HCT116 (cell line): ENCODE measurements around the gene KMT2B. TPM values are rescaled to one million over a fixed set of nuclear protein-coding genes. Genes with fewer than 3 reads are reported as not detected.

Experiments
- ATAC-seq: fragments of 200-7000 bp; cut with Tn5 transposase; 2 replicates; pipeline ENCODE4 v1.9.1; 2020; ENCODE audit warnings: mild to moderate bottlenecking, moderate library complexity
- BruUV-seq: library from RNA; stranded (reverse); fragments of 400-500 nt; replicated peaks from 2 replicates; lab custom pipeline; 2021; lab: Mats Ljungman, UMichigan
- CTCF ChIA-PET: fragments of 300-600 bp; sonication (Branson Sonifier 250); formaldehyde crosslinking; loops from one replicate; lab custom pipeline; 2021; ENCODE audit warnings: antibody characterized with exemption; lab: Charles Lee
- POLR2A ChIA-PET: fragments of 300-600, 350-600 bp; sonication (Branson Sonifier 250); formaldehyde crosslinking; loops from one replicate; lab custom pipeline; 2021; ENCODE audit warnings: antibody characterized with exemption; lab: Charles Lee
- RAD21 ChIA-PET, 2 experiments: fragments of 300-600 bp; sonication (Branson Sonifier 250); formaldehyde crosslinking; loops; one replicate each; lab custom pipeline; 2023; ENCODE audit warnings: low total read pairs in 2 of 2; ENCODE audit not compliant: uncharacterized antibody in 2 of 2, unreplicated experiment in 2 of 2, low non-redundant PET in 1 of 2; lab: Charles Lee
- DNase-seq: peaks from one replicate; pipeline ENCODE4 v3.0.0-alpha.2; 2010; ENCODE audit warnings: low read depth, low spot score
- H2AFZ ChIP-seq: fragments of 200-600 bp; shearing (Covaris generic), sonication (generic); 2 replicates; pipeline ENCODE4 v1.6.1; 2017; ENCODE audit warnings: low read depth, mixed run types, mixed read lengths, antibody characterized with exemption, low read length; ENCODE audit not compliant: poor library complexity, severe bottlenecking
- H3K27ac ChIP-seq: 2 replicates; pipeline ENCODE4 v1.5.1; 2012; ENCODE audit warnings: low read depth, low read length
- H3K27me3 ChIP-seq: fragments of 200-600 bp; sonication (generic); 2 replicates; pipeline ENCODE4 v1.6.1; 2016; ENCODE audit warnings: mixed run types, low read length, mixed read lengths; ENCODE audit not compliant: insufficient read depth
- H3K36me3 ChIP-seq, 2 experiments: fragments of 200-500 bp in 1 of 2; fragments of 200-600 bp in 1 of 2; sonication (Bioruptor generic) in 1 of 2; sonication (generic) in 1 of 2; 2 replicates each; pipeline versions ENCODE4 v1.5.1 to v1.6.1; 2014 to 2016; ENCODE audit warnings: low read length in 2 of 2, inconsistent platforms in 1 of 2, mixed read lengths in 1 of 2, mixed run types in 1 of 2; ENCODE audit not compliant: insufficient read depth in 2 of 2, control insufficient read depth in 1 of 2
- H3K4me1 ChIP-seq, 2 experiments: fragments of 200-600 bp in 1 of 2; sonication (generic) in 1 of 2; 2 replicates each; pipeline versions ENCODE4 v1.5.1 to v1.6.1; 2012 to 2017; ENCODE audit warnings: low read length in 2 of 2, inconsistent platforms in 1 of 2, mild to moderate bottlenecking in 1 of 2, mixed read lengths in 1 of 2, mixed run types in 1 of 2, moderate library complexity in 1 of 2; ENCODE audit not compliant: insufficient read depth in 2 of 2, control insufficient read depth in 1 of 2
- H3K4me2 ChIP-seq: fragments of 200-600 bp; sonication (generic); 2 replicates; pipeline ENCODE4 v1.6.1; 2017; ENCODE audit warnings: mixed run types, low read length, mixed read lengths
- H3K4me3 ChIP-seq, 2 experiments: fragments of 200-600 bp in 1 of 2; sonication (generic) in 1 of 2; replicated peaks in 1 of 2; 2 replicates each; pipeline ENCODE4 v1.5.1; 2011 to 2016; ENCODE audit warnings: low read length in 2 of 2, control low read depth in 1 of 2, low read depth in 1 of 2, mild to moderate bottlenecking in 1 of 2, mixed read lengths in 1 of 2, mixed run types in 1 of 2
- H3K79me2 ChIP-seq: fragments of 200-600 bp; sonication (generic); 2 replicates; pipeline ENCODE4 v1.6.1; 2017; ENCODE audit warnings: mild to moderate bottlenecking, mixed run types, low read length, moderate library complexity, mixed read lengths; ENCODE audit not compliant: insufficient read depth
- H3K9ac ChIP-seq: fragments of 200-600 bp; sonication (generic); 2 replicates; pipeline ENCODE4 v1.6.1; 2016; ENCODE audit warnings: low read length, mixed read lengths
- H3K9me2 ChIP-seq: fragments of 200-600 bp; sonication (generic), shearing (Covaris generic); 2 replicates; pipeline ENCODE4 v1.6.1; 2017; ENCODE audit warnings: mixed run types, mild to moderate bottlenecking, moderate library complexity; ENCODE audit not compliant: insufficient read depth
- H3K9me3 ChIP-seq, 2 experiments: fragments of 200-500 bp in 1 of 2; fragments of 200-600 bp in 1 of 2; sonication (Bioruptor generic) in 1 of 2; sonication (generic) in 1 of 2; 2 replicates each; pipeline ENCODE4 v1.6.1; 2014 to 2017; ENCODE audit warnings: low read length in 2 of 2, mixed read lengths in 2 of 2, inconsistent platforms in 1 of 2, low read depth in 1 of 2, mild to moderate bottlenecking in 1 of 2, mixed run types in 1 of 2, moderate library complexity in 1 of 2; ENCODE audit not compliant: control insufficient read depth in 1 of 2, insufficient read depth in 1 of 2
- H4K20me1 ChIP-seq: fragments of 200-600 bp; sonication (generic), shearing (Covaris generic); 2 replicates; pipeline ENCODE4 v1.6.1; 2017; ENCODE audit warnings: mixed run types, mild to moderate bottlenecking, moderate library complexity; ENCODE audit not compliant: insufficient read depth
- CEBPB ChIP-seq: IDR thresholded peaks from 2 replicates; pipeline ENCODE4 v1.6.1; 2012; ENCODE audit warnings: low read depth
- ELF1 ChIP-seq: IDR thresholded peaks from 2 replicates; pipeline ENCODE4 v1.6.1; 2012; ENCODE audit warnings: low read depth, borderline replicate concordance
- EZH2 ChIP-seq: fragments of 200-600 bp; sonication (generic); IDR thresholded peaks from 2 replicates; pipeline ENCODE4 v1.6.1; 2017; ENCODE audit warnings: antibody characterized with exemption, mixed run types
- EZH2phosphoT487 ChIP-seq: fragments of 200-600 bp; IDR thresholded peaks from 2 replicates; pipeline ENCODE4 v1.6.1; 2018; ENCODE audit warnings: antibody characterized with exemption, borderline replicate concordance
- JUND ChIP-seq: IDR thresholded peaks from 2 replicates; pipeline ENCODE4 v1.6.1; 2012
- POLR2A ChIP-seq: IDR thresholded peaks from 2 replicates; pipeline ENCODE4 v1.7.0; 2011; ENCODE audit warnings: borderline replicate concordance; ENCODE audit not compliant: insufficient read depth, insufficient read length; ENCODE audit errors: extremely low read depth
- POLR2AphosphoS5 ChIP-seq: IDR thresholded peaks from 2 replicates; pipeline ENCODE4 v1.6.1; 2011; ENCODE audit warnings: mild to moderate bottlenecking, low read depth, low read length, moderate library complexity
- RAD21 ChIP-seq: IDR thresholded peaks from 2 replicates; pipeline ENCODE4 v1.6.1; 2012; ENCODE audit warnings: low read depth, mild to moderate bottlenecking
- SIN3A ChIP-seq: IDR thresholded peaks from 2 replicates; pipeline ENCODE4 v1.6.1; 2012; ENCODE audit warnings: low read depth
- SP1 ChIP-seq: IDR thresholded peaks from 2 replicates; pipeline ENCODE4 v1.6.1; 2012; ENCODE audit warnings: low read depth
- YY1 ChIP-seq: IDR thresholded peaks from 2 replicates; pipeline ENCODE4 v1.6.1; 2011; ENCODE audit warnings: low read length, low read depth, moderate library complexity, mild to moderate bottlenecking; ENCODE audit not compliant: insufficient replicate concordance; ENCODE audit errors: extremely low read depth
- ZNF274 ChIP-seq: fragments of 200-500 bp; sonication (Bioruptor generic); IDR thresholded peaks from 2 replicates; pipeline ENCODE4 v1.6.1; 2014; ENCODE audit warnings: mild to moderate bottlenecking, low read depth, low read length, inconsistent platforms
- intact Hi-C: fragments of 100-400 bp; cut with micrococcal nuclease; formaldehyde crosslinking; loops from 2 replicates; pipeline ENCODE4 v1.10.0; 2022
- total RNA-seq: library from RNA; stranded (reverse); gene quantifications from one replicate; pipeline ENCODE4 v1.2.1, GENCODE V29; 2021; ENCODE audit not compliant: unreplicated experiment
- TF ChIP-seq, protein P1 (sequence below): IDR thresholded peaks from 2 replicates; pipeline ENCODE4 v1.6.1; 2012
- TF ChIP-seq, protein P2 (sequence below): IDR thresholded peaks from 2 replicates; pipeline ENCODE4 v1.6.1; 2012; ENCODE audit warnings: low read depth

Gene KMT2B
- total RNA-seq, 1 experiment from 2014 or later = 29.9 TPM

DNA sequence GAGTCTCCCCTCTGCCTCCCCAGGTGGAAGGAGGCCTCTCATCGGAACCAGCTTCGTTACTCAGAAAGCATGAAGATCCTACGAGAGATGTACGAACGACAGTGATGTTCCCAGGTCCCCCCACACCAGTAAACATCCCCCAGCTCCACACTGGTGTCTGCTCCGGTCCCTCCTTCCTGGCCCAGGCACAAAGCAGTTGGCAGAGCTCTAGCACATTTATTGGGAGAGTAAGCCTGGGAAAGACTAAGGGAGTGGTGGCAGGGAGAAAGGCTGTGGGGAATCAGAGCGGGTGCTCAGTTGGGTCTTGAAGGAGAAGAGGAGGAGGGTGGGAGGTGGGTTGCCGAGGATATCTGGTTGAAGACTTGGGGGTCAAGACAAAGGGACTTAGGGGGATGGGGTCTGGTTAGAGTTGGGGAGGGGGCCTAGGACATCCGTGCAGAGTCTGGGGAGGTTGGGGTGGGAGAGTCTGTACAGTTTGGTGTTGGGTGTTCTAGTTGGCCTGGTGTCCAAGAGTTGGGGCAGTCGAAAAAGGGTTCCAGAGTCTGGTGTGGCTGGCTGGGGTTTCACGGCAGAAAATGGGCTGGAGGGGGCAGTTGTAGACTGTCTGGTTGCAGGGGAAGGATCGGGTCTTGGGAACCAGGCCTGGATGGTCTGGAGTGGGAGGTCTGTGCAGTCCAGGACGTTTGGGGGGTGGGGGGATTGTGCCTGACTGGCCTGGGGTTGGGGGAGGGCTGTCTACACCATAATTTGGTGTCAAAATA is 36.7 kb downstream of the KMT2B start:
- no peaks in the 10 kb centered on the region for H4K20me1 ChIP-seq
- H3K9me3 ChIP-seq = no peaks in the 10 kb centered on the region
- peaks cover 17 to 18% of the 10 kb centered on the region in 2 experiments for H3K4me1 ChIP-seq
- POLR2A ChIA-PET = no interaction called here
- peaks cover 12% of the 10 kb centered on the region for H3K79me2 ChIP-seq
- RAD21 ChIA-PET = no interaction called here
- intact Hi-C loops = no loop called here
- no peak overlapping the region for H2AFZ ChIP-seq
- no peak for TF ChIP-seq CEBPB
- no peak for TF ChIP-seq EZH2phosphoT487
- no peak for TF ChIP-seq ZNF274
- TF ChIP-seq RAD21 = no peak
- TF ChIP-seq POLR2A = no peak
- TF ChIP-seq POLR2AphosphoS5 = no peak
- TF ChIP-seq EZH2 = no peak
- TF ChIP-seq, protein P1, sequence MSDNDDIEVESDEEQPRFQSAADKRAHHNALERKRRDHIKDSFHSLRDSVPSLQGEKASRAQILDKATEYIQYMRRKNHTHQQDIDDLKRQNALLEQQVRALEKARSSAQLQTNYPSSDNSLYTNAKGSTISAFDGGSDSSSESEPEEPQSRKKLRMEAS = no peak
- TF ChIP-seq YY1 = no peak
- no peak for TF ChIP-seq SIN3A
- TF ChIP-seq JUND = no peak
- TF ChIP-seq, protein P2, sequence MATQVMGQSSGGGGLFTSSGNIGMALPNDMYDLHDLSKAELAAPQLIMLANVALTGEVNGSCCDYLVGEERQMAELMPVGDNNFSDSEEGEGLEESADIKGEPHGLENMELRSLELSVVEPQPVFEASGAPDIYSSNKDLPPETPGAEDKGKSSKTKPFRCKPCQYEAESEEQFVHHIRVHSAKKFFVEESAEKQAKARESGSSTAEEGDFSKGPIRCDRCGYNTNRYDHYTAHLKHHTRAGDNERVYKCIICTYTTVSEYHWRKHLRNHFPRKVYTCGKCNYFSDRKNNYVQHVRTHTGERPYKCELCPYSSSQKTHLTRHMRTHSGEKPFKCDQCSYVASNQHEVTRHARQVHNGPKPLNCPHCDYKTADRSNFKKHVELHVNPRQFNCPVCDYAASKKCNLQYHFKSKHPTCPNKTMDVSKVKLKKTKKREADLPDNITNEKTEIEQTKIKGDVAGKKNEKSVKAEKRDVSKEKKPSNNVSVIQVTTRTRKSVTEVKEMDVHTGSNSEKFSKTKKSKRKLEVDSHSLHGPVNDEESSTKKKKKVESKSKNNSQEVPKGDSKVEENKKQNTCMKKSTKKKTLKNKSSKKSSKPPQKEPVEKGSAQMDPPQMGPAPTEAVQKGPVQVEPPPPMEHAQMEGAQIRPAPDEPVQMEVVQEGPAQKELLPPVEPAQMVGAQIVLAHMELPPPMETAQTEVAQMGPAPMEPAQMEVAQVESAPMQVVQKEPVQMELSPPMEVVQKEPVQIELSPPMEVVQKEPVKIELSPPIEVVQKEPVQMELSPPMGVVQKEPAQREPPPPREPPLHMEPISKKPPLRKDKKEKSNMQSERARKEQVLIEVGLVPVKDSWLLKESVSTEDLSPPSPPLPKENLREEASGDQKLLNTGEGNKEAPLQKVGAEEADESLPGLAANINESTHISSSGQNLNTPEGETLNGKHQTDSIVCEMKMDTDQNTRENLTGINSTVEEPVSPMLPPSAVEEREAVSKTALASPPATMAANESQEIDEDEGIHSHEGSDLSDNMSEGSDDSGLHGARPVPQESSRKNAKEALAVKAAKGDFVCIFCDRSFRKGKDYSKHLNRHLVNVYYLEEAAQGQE = no peak
- no peak for TF ChIP-seq SP1
- no peak for TF ChIP-seq ELF1
- H3K27me3 ChIP-seq = no peaks in the 10 kb centered on the region
- DNase-seq (no peak), ATAC-seq (no peak)
- H3K4me2 ChIP-seq = no peak overlapping the region
- no peaks in the 10 kb centered on the region; a peak in 1 of 4 replicates for H3K36me3 ChIP-seq
- no TSS peak for BruUV-seq
- no peak overlapping the region for H3K4me3 ChIP-seq
- H3K27ac ChIP-seq = no peak overlapping the region
- no peak overlapping the region for H3K9ac ChIP-seq
- no peaks in the 10 kb centered on the region for H3K9me2 ChIP-seq
- CTCF ChIA-PET = no interaction called here
